ENCODE measurements around the gene PRPS1L1. TPM values are rescaled to one million over a fixed set of nuclear protein-coding genes. Genes with fewer than 3 reads are reported as not detected.
A peak's percentile ranks its signal among the peaks of the same experiment; 100 is the strongest.

Gene PRPS1L1
- total RNA-seq, 1 experiment from 2014 or later = not detected

GRCh38 chr7:18004372-18004771 is 23.3 kb downstream of the PRPS1L1 start:
- Mint-ChIP-seq H3K4me1 (peaks cover 26% of the 10 kb centered on the region), H3K4me3 (no peak overlapping the region), H3K9me3 (peaks cover 22% of the 10 kb centered on the region), H3K27ac (peak overlapping the region; percentile 92), H3K36me3 (peaks cover 11% of the 10 kb centered on the region), H3K27me3 (ENCODE audit: low read depth) (no peaks in the 10 kb centered on the region)
- ATAC-seq (peak; percentile 73), DNase-seq (ENCODE audit: low spot score) (no peak)
- POLR2A ChIA-PET = no interaction called here
- TF ChIP-seq RORB (CRISPR knock-in tag; IDR thresholded peaks at IDR 0.05) (no peak), HMGXB4 (CRISPR knock-in tag; IDR thresholded peaks at IDR 0.05) (no peak), ZNF219 (CRISPR knock-in tag; IDR thresholded peaks at IDR 0.05; ENCODE audit: borderline replicate concordance) (no peak), ATF3 (CRISPR knock-in tag; conservative IDR thresholded peaks at IDR 0.05) (no peak), ZNF121 (CRISPR knock-in tag; IDR thresholded peaks at IDR 0.05) (no peak), TP53 (CRISPR knock-in tag; IDR thresholded peaks at IDR 0.05) (no peak), JUN (CRISPR knock-in tag; IDR thresholded peaks at IDR 0.05) (no peak), USF1 (CRISPR knock-in tag; IDR thresholded peaks at IDR 0.05) (no peak), SOX15 (CRISPR knock-in tag; IDR thresholded peaks at IDR 0.05) (no peak), USF2 (CRISPR knock-in tag; IDR thresholded peaks at IDR 0.05) (no peak), E2F4 (CRISPR knock-in tag; IDR thresholded peaks at IDR 0.05; ENCODE audit: borderline replicate concordance, low read depth) (no peak)
- CTCF ChIA-PET = interaction anchor here (1.0 to 1.5 kb wide), 3 partner anchors 15 to 234 kb away, joined by 3 to 4 read pairs (median 4); no protein-coding TSS in a partner anchor

GRCh38 chr7:18003286-18003994 is 24.2 kb downstream of the PRPS1L1 start:
- peaks cover 26% of the 10 kb centered on the region for H3K4me1 Mint-ChIP-seq
- ATAC-seq (no peak), DNase-seq (ENCODE audit: low spot score) (no peak)
- peaks cover 26% of the 10 kb centered on the region for H3K9me3 Mint-ChIP-seq
- peaks cover 17% of the 10 kb centered on the region for H3K36me3 Mint-ChIP-seq
- POLR2A ChIA-PET = no interaction called here
- no peaks in the 10 kb centered on the region for H3K27me3 Mint-ChIP-seq (ENCODE audit: low read depth)
- CTCF ChIA-PET = interaction anchor here (1.0 to 1.5 kb wide), 3 partner anchors 14 to 233 kb away, joined by 3 to 4 read pairs (median 4); no protein-coding TSS in a partner anchor
- no peak overlapping the region for H3K27ac Mint-ChIP-seq
- H3K4me3 Mint-ChIP-seq = no peak overlapping the region
- TF ChIP-seq ATF2 (CRISPR knock-in tag; IDR thresholded peaks at IDR 0.05; ENCODE audit: borderline replicate concordance, low read depth) (no peak), ZNF263 (CRISPR knock-in tag; IDR thresholded peaks at IDR 0.05; ENCODE audit: low read depth) (no peak), TCF7 (CRISPR knock-in tag; IDR thresholded peaks at IDR 0.05; ENCODE audit: low read depth) (no peak), CREB1 (CRISPR knock-in tag; IDR thresholded peaks at IDR 0.05) (no peak), AR (CRISPR knock-in tag; IDR thresholded peaks at IDR 0.05) (no peak), TEAD4 (CRISPR knock-in tag; IDR thresholded peaks at IDR 0.05) (no peak), PRDM15 (CRISPR knock-in tag; IDR thresholded peaks at IDR 0.05) (no peak), TP53 (CRISPR knock-in tag; IDR thresholded peaks at IDR 0.05) (no peak)
